ENCODE data around the gene RFX1. TPM values are rescaled to one million over a fixed set of nuclear protein-coding genes. Genes with fewer than 3 reads are reported as not detected.

Gene RFX1
- total and polyA plus RNA-seq, 2 of the 13 experiments (the other 11 are each of a cell fraction or from before 2014, with no cell fraction given): 1.1 to 1.3 TPM

DNA sequence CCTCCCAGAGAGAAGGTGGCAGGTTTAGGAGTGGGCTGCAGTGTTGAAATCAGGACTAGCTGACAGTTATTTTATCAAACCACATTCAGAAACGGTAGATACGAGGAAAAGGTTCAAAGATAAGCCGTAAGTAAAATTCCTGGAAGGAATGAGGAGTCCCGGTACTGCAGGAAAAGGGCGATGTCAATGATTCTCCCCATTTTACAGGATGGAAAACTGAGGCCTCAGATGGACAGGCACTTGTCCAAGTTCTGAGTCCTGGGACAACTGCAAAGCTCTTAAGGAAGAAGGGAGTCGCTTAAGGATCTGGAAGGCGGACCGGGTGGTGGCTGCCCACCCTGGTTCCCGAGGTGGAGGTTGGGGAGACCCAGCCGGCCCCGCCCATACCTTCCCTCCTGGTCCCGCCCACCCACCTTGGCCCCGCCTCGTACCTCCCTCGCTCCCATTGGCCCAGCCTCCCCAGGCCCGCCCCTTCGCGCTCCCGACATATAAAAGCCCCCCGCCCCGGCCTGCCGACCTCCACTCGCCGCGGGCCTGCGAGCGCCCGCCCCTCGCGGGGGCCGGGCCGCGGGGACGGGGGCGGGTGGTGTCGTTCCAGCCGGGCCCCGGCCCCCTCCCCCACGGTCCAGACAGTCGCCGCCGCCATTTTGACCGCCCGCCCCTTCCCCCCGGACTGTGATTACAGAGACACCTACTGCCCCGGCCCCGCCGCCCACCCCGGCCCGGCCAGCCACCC lies 603 bp downstream of the RFX1 start (continued):
- TF ChIP-seq, protein P1, sequence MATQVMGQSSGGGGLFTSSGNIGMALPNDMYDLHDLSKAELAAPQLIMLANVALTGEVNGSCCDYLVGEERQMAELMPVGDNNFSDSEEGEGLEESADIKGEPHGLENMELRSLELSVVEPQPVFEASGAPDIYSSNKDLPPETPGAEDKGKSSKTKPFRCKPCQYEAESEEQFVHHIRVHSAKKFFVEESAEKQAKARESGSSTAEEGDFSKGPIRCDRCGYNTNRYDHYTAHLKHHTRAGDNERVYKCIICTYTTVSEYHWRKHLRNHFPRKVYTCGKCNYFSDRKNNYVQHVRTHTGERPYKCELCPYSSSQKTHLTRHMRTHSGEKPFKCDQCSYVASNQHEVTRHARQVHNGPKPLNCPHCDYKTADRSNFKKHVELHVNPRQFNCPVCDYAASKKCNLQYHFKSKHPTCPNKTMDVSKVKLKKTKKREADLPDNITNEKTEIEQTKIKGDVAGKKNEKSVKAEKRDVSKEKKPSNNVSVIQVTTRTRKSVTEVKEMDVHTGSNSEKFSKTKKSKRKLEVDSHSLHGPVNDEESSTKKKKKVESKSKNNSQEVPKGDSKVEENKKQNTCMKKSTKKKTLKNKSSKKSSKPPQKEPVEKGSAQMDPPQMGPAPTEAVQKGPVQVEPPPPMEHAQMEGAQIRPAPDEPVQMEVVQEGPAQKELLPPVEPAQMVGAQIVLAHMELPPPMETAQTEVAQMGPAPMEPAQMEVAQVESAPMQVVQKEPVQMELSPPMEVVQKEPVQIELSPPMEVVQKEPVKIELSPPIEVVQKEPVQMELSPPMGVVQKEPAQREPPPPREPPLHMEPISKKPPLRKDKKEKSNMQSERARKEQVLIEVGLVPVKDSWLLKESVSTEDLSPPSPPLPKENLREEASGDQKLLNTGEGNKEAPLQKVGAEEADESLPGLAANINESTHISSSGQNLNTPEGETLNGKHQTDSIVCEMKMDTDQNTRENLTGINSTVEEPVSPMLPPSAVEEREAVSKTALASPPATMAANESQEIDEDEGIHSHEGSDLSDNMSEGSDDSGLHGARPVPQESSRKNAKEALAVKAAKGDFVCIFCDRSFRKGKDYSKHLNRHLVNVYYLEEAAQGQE (IDR thresholded peaks at IDR 0.05; ENCODE audit: borderline replicate concordance in 1 of 2, low read depth in 1 of 2, low read length in 2 of 2): no peak
- TF ChIP-seq, protein P2, sequence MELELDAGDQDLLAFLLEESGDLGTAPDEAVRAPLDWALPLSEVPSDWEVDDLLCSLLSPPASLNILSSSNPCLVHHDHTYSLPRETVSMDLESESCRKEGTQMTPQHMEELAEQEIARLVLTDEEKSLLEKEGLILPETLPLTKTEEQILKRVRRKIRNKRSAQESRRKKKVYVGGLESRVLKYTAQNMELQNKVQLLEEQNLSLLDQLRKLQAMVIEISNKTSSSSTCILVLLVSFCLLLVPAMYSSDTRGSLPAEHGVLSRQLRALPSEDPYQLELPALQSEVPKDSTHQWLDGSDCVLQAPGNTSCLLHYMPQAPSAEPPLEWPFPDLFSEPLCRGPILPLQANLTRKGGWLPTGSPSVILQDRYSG (CRISPR knock-in tag; IDR thresholded peaks at IDR 0.05): 0 out of 2 replicates have a peak, but pooled peaks have one; percentile 30
- TF ChIP-seq ESRRA (CRISPR knock-in tag; IDR thresholded peaks at IDR 0.05; ENCODE audit: low read depth) (0 out of 2 replicates have a peak, but pooled peaks have one; percentile 26), ZNF10 (CRISPR knock-in tag; IDR thresholded peaks at IDR 0.05; ENCODE audit: borderline replicate concordance, low read depth) (no peak), POLR2AphosphoS5 (IDR thresholded peaks at IDR 0.05; ENCODE audit: low read depth, low read length) (peak; percentile 39; the same call in 1 of the 2 replicates), ZC3H13 (CRISPR knock-in tag; IDR thresholded peaks at IDR 0.05) (no peak), SP1 (IDR thresholded peaks at IDR 0.05) (no peak), SP1 (CRISPR knock-in tag; IDR thresholded peaks at IDR 0.05) (peak; percentile 76), BORCS8-MEF2B (CRISPR knock-in tag; IDR thresholded peaks at IDR 0.05) (no peak), FOXC1 (CRISPR knock-in tag; IDR thresholded peaks at IDR 0.05; ENCODE audit: borderline replicate concordance) (no peak), ZNF331 (CRISPR knock-in tag; IDR thresholded peaks at IDR 0.05) (no peak), MXD3 (CRISPR knock-in tag; IDR thresholded peaks at IDR 0.05) (no peak), PATZ1 (CRISPR knock-in tag; IDR thresholded peaks at IDR 0.05) (peak; percentile 6; the same call in 1 of the 2 replicates), ZNF747 (CRISPR knock-in tag; IDR thresholded peaks at IDR 0.05; ENCODE audit: borderline replicate concordance) (no peak), REPIN1 (CRISPR knock-in tag; IDR thresholded peaks at IDR 0.05; ENCODE audit: borderline replicate concordance, low read depth) (no peak), ZNF296 (CRISPR knock-in tag; conservative IDR thresholded peaks at IDR 0.05) (no peak), BCL6 (CRISPR knock-in tag; IDR thresholded peaks at IDR 0.05) (peak; percentile 5; the same call in 1 of the 2 replicates)
- TF ChIP-seq, protein P3, sequence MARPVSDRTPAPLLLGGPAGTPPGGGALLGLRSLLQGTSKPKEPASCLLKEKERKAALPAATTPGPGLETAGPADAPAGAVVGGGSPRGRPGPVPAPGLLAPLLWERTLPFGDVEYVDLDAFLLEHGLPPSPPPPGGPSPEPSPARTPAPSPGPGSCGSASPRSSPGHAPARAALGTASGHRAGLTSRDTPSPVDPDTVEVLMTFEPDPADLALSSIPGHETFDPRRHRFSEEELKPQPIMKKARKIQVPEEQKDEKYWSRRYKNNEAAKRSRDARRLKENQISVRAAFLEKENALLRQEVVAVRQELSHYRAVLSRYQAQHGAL (CRISPR knock-in tag; IDR thresholded peaks at IDR 0.05; ENCODE audit: not compliant biosample characterization): no peak
- TF ChIP-seq, protein P4, sequence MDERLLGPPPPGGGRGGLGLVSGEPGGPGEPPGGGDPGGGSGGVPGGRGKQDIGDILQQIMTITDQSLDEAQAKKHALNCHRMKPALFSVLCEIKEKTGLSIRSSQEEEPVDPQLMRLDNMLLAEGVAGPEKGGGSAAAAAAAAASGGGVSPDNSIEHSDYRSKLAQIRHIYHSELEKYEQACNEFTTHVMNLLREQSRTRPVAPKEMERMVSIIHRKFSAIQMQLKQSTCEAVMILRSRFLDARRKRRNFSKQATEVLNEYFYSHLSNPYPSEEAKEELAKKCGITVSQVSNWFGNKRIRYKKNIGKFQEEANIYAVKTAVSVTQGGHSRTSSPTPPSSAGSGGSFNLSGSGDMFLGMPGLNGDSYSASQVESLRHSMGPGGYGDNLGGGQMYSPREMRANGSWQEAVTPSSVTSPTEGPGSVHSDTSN (CRISPR knock-in tag; IDR thresholded peaks at IDR 0.05): peak; percentile 16; the same call in 1 of the 2 replicates
